ENCODE measurements around the gene TBX10.
"Not testable (repeated sequence)": the region's sequence is repeated elsewhere in the genome, so short reads cannot be mapped to it uniquely, and the experiment has no call there.

The TBX10 gene

DNA sequence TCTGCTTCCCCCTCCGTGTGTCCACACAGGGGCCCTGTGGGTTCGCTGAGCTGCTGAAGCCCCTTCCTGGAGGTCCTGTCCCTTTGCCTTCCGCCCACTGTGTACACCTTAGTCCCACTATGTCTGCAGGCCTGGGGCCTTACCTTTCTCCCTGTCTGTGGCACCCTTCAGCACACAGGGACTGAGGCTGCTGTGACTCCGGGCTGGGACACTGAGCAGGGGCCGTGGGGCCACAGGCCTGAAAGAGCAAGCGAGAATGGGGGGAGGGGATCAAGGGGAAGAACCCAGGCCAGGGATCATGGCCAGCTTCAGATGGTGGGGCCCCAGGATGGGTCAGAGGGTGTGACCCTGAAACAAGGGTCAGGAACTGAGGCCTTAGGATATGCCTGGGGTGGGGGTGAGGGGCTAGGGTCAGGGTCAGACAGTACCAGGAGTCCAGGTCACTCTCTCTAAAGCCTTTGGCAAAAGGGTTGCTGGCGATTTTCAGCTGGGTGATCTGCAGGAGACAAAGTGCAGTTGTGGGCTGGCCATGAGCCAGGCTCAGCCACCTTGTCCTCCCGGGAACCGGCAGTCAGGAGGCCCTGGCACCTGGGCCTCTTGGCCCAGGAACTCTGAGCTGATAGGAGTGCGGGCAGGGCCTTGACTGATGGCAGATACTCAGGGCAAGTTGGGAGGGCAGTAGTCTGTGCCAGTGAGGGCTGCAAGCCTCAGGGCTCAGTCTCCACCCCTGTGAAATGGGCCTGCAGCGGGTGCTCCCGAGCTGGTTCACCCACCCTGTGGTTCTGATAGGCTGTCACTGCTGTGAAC lies 7.2 kb downstream of the TBX10 start:
- DNase-seq (ENCODE audit: low read depth in 2 of 2): no peak

DNA sequence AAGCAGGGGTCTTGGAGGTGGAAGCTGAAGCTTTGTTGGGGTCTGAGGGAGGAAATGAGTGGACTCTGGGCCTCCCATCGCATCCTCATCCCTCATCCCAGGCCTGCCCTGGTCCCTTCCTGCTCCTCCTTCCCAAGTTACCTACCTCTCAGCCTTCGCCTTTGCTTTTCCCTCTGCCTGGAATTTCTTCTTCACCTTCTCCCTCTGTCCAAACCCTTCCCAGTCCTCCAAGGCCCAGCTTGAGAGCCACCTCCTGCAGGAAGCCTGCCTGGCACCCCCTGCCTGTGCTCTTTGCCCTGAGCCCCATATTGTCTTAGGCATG lies 7.7 kb downstream of the TBX10 start:
- DNase-seq (ENCODE audit: low read depth in 2 of 2): no peak

DNA sequence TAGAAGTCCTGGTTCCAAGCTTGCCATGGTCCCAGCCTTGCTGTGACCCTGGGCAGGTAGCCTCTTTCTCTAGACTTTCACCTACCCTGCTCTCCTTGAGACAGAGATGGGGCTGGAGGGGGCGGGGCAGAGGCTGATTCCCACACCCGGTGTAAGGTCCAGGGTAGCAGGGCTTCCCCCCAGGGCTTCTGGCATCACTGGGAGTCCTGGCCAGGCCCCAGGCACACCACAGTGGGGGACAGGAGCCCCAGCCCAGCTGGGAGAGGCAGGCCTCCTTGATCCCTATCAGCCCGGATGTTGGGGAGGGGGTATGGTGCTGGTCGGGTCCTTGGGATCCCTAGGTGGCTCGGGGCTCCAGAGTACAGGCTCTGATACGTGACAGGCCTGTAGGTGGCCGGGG lies 8.2 kb downstream of the TBX10 start:
- no peak for DNase-seq (ENCODE audit: low read depth in 2 of 2)

DNA sequence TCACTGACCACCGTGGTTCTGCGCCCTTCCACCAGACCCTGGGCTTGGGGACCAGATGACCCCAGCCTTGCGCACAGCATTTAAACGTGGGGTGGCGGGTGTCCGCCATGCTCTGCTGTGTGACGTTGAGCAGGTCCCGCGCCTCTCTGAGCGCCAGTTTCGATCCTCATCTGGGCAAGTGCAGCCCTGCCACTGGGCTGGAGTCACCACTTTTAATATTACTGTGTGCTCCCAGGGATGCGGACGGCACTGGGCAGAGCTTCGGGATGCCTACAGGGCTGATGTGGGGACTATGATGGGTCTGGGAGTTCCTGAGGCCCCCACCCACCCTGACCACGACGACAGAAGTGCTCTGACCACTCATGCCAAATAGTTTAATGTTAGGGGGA lies 8.6 kb downstream of the TBX10 start:
- no peak for DNase-seq (ENCODE audit: low read depth in 2 of 2)

DNA sequence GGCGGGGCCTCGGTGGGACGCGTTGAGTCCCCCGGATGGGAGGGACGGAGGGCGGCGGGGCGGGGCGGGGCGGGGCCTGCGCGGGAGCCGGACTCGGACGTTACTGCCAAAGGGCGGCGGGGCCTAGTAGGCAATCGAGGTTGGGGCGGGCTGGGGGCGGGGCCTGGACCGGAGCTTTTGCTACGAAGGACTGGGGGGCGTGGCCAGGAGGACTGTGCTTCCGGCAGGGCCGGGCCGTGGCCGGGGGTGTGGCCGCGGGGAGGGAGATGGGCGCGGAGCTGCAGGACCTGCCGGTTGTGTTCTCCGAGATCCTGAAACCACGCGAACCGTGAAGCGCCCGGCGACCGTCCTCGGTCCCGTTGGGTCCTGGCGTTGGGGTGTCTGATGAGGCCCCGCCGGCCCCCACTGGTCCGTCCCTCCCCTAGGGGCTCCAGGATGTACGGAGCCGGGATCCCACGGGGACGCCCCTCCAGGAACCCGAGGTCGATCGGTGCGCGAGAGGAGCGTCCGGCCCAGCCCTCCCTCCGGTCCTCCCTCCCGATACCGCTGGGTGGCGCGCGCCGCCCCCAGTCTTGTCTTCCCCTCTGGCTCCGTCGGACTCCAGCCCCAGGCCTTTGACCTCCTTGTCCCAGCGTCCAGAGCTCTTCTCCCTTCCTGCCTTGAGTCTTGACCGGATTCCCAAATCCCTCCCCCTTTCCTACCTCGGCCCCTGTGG lies 9.2 kb downstream of the TBX10 start:
- peak; percentile 96 to 98 for DNase-seq (ENCODE audit: low read depth in 2 of 2)

DNA sequence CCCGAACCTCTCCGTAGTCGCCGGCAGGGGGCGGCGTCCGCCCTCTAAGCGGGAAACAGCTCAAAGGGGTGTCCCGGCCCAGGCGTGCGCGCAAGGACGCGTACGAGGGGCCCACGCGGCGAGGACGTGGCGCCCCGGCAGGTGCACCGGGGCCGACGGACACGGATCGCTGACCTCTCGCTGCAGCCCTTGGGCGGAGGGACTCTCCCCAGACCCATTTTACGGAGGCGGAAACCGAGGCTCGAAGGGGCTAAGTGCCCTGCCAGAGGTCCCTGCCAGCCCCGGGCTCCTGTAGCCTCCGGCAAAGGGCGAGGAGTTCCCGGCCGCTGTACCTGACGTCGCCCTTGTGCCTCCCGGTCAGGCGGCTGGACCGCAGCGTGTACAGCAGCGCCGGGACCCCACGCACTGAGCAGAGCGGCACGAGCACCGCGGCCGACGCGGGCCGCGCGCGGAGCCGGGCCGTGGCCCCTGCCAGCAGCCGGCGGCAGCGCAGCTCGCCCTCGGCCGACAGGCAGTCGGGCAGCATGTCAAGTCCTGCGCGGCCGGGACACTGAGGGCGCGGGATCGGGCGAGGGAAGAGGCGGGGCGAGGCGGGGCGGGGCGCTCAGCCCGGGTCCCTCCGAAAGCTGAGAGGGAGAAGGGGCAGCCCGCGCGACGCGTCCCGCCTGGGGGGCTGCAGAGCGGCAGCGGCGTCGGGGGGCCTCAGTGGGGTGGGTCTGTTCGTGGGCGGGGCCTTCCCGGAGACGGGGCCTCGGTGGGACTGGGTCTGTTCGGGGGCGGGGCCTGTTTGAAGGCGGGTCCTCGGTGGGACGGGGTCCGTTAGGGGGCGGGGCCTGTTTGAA lies 10.0 kb downstream of the TBX10 start, which contains the start of gene NUDT8:
NUDT8 (minus strand) TSS at position 552 of the 842 bp plus-strand sequence; CDS start at position 526, 26 bp downstream.
- peak; percentile 75 to 84 for DNase-seq (ENCODE audit: low read depth in 2 of 2)

DNA sequence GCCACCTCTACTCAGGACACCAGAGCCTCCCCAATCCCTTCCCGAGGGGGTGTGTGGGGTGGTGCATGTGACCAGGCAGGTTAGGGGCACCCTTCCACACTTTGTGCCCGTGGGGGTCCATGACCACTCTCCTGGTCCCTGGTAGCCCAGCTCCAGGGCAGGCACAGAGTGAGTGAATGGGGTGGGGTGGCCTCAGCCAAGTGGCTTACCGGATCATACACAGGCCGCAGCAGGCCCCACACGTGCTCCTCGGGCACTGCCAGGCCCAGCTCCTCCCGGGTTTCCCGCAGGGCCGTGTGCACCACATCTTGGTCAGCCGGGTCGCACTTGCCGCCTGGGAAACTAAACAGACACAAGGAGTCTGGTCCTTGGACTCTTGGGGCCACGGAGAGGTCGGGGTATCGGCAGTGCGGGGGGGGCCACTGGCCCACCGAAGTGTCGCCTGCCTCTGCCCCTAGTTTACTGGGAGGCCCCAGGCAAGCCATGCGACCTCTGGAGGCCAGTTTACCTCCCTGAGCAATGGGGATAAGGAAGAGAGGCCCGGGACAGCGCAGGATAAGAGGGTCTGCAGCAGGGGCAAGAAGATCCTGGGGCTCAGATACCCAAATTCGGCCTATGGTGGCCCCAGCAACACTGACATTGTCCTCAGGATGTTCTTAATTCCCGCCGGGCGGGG lies 10.7 kb downstream of the TBX10 start:
- no peak for DNase-seq (ENCODE audit: low read depth in 2 of 2)

DNA sequence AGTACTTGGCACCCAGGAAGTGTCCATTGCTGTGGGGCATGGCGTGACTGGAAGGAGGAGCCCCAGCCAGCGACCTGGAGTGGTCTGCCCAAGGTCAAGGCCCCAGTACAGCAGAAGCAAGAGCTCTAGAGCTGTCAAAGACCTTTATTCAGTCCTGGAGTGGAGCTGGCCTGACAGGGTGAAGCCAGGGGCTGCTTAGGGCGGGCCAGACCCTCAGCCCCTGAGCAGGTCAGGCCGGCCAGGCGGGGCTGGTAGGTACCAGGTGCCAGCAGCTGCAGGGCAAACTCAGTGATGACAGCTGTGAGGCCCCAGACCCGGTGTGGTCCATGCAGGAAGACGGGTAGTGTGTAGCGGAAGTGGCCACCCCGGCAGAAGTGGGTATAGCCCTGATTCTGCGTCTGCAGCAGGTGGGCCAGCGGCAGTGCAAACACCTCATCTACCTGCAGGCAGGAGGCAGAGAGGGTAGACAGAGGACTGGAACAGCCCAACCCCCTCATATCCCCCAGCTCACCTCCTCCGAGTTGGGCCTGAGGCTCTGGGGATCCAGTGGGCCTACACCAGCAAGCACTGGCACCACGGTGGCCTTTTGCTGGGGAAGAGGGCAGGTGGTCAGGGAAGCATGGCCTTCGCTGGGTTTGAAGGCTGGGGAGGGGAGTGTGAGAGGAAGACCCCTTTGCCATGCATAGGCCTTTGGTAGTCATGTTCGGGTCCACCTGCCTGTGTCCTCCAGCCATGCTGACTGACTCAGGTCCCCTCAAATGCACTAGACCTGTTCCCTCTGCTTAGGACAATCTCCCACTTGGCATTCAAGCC lies 11.5 kb downstream of the TBX10 start:
- no peak for DNase-seq (ENCODE audit: low read depth in 2 of 2)

DNA sequence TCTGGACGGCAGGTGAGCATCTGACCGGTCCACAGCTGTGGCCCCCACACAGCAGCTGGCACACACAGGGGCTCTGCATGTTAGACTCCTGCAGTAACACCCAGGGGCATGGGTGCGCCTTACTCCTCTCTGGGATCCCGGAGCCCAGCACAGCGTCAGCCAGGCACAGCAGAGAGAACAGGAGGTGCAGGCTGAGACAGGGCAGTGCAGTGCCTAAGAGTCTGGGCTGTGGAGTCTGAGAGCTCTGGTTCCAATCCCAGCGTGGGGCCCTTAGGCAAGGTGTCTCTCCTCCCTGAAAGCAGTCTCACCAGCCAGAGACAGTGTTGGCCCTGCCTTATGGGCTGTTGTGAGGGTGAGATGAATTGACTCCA lies 12.1 kb downstream of the TBX10 start:
- no peak for DNase-seq (ENCODE audit: low read depth in 2 of 2)

DNA sequence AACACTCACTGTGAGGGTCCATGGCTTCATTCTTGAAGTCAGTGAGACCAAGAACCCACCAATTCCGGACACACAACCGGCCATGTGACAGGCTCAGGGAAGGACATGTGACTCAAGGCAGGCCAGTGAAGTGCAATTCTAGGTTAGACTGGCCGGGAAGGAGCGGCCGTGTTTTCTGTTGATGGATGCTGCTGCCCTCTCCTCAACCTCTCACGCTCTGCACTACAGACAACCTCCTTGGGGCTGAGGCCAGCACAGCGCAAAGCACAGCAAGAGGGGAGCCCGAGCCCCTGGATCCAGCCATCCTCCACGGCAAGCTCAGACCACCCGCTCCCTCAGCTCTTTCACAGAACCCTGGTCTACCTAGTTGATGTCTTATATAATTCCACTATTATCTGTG lies 12.6 kb downstream of the TBX10 start:
- no peak for DNase-seq (ENCODE audit: low read depth in 2 of 2)

DNA sequence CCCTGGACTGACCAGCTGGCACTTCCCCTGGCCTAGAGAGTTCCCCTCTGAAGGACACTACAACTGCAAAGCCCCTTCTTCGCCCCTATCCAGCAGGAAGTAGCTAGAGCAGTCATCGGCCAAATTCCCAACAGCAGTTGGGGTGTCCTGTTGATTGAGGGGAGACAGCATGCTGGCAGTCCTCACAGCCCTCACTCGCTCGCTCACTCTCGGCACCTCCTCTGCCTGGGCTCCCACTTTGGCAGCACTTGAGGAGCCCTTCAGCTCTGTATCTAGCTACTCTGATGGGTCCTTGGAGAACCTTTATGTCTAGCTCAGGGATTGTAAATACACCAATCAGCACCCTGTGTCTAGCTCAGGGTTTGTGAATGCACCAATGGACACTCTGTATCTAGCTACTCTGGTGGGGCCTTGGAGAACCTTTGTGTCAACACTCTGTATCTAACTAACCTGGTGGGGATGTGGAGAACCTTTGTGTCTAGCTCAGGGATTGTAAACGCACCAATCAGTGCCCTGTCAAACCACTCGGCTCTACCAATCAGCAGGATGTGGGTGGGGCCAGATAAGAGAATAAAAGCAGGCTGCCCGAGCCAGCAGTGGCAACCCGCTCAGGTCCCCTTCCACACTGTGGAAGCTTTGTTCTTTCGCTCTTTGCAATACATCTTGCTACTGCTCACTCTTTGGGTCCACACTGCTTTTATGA lies 13.3 kb downstream of the TBX10 start:
- DNase-seq (ENCODE audit: low read depth in 2 of 2): not testable (repeated sequence)

DNA sequence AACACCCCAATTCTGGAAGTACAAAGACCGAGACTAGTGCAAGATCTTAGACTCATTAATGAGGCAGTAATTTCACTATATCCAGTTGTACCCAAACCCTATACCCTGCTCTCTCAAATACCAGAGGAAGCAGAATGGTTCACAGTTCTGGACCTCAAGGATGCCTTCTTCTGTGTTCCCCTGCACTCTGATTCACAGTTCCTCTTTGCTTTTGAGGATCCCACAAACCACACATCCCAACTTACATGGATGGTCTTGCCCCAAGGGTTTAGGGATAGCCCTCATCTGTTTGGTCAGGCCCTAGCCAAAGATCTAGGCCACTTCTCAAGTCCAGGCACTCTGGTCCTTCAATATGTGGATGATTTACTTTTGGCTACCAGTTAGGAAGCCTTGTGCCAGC lies 15.8 kb downstream of the TBX10 start:
- not testable (repeated sequence) for DNase-seq (ENCODE audit: low read depth in 2 of 2)

DNA sequence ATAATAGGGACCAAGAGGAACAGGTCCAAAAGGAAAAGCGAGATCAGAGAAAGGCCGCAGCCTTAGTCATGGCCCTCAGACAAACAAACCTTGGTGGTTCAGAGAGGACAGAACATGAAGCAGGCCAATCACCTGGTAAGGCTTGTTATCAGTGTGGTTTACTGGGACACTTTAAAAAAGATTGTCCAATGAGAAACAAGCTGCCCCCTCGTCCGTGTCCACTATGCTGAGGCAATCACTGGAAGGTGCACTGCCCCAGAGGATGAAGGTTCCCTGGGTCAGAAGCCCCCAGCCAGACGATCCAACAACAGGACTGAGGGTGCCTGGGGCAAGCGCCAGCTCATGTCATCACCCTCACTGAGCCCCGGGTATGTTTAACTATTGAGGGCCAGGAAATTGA lies 16.7 kb downstream of the TBX10 start:
- DNase-seq (ENCODE audit: low read depth in 2 of 2): not testable (repeated sequence)

DNA sequence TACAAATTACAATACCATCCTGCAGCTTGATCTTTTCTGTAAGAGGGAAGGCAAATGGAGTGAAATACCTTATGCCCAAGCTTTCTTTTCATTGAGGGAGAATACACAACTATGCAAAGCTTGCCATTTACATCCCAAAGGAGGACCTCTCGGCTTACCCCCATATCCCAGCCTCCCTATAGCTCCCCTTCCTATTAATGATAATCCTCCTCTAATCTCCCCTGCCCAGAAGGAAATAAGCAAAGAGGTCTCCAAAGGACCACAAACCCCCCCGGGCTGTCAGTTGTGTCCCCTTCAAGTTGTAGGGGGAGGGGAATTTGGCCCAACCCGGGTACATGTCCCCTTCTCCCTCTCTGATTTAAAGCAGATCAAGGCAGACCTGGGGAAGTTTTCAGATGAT lies 17.6 kb downstream of the TBX10 start:
- not testable (repeated sequence) for DNase-seq (ENCODE audit: low read depth in 2 of 2)

DNA sequence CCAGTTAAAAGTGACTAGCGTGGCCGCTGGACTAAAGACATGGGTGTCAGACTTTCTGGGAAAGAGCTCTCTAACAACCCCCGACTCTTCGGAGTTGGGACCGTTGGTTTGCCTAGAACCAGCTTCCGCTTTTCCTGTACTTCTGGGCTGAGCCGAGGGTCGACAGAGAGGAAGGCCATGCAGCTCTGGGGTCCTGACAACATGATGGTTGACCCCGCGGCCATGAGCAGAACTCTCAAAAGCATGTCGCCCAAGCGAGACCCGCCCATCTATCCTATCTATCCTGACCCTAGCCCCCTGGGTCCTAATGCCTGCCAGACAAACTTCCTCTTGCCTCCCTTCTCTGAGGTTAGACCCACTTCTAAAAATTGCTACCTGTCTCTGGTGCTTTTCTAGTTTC lies 18.9 kb downstream of the TBX10 start:
- not testable (repeated sequence) for DNase-seq (ENCODE audit: low read depth in 2 of 2)

DNA sequence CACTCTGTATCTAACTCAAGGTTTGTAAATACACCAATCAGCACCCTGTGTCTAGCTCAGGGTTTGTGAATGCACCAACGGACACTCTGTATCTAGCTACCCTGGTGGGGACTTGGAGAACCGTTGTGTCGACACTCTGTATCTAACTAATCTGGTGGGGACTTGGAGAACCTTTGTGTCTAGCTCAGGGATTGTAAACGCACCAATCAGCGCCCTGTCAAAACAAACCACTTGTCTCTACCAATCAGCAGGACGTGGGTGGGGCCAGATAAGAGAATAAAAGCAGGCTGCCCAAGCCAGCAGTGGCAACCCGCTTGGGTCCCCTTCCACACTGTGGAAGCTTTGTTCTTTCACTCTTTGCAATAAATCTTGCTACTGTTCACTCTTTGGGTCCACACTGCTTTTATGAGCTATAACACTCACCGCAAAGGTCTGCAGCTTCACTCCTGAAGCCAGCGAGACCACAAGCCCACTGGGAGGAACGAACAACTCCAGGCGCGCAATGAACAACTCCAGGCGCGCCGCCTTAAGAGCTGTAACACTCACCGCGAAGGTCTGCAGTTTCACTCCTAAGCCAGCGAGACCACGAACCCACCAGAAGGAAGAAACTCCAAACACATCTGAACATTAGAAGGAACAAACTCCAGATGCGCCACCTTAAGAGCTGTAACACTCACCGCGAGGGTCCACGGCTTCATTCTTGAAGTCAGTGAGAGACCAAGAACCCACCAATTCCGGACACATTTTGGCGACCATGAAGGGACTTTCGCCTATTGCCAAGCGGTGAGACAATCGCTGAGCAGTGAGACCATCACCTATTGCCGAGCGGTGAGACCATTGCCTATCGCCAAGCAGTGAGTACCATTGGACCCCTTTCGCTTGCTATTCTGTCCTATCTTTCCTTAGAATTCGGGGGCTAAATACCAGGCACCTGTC lies 19.6 kb downstream of the TBX10 start:
- DNase-seq (ENCODE audit: low read depth in 2 of 2): not testable (repeated sequence)

DNA sequence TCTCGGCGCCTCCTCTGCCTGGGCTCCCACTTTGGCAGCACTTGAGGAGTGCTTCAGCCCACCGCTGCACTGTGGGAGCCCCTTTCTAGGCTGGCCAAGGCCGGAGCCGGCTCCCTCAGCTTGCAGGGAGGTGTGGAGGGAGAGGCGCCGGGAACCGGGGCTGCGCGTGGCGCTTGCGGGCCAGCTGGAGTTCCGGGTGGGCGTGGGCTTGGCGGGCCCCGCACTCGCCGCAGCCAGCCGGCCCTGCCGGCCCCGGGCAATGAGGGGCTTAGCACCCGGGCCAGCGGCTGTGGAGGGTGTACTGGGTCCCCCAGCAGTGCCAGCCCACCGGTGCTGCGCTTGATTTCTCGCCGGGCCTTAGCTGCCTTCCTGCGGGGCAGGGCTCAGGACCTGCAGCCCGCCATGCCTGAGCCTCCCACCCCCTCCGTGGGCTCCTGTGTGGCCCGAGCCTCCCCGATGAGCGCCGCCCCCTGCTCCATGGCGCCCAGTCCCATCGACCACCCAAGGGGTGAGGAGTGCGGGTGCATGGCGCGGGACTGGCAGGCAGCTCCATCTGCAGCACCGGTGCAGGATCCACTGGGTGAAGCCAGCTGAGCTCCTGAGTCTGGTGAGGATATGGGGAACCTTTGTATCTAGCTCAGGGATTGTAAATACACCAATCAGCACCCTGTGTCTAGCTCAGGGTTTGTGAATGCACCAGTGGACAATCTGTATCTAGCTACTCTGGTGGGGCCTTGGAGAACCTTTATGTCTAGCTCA lies 20.5 kb downstream of the TBX10 start:
- DNase-seq (ENCODE audit: low read depth in 2 of 2): not testable (repeated sequence)

DNA sequence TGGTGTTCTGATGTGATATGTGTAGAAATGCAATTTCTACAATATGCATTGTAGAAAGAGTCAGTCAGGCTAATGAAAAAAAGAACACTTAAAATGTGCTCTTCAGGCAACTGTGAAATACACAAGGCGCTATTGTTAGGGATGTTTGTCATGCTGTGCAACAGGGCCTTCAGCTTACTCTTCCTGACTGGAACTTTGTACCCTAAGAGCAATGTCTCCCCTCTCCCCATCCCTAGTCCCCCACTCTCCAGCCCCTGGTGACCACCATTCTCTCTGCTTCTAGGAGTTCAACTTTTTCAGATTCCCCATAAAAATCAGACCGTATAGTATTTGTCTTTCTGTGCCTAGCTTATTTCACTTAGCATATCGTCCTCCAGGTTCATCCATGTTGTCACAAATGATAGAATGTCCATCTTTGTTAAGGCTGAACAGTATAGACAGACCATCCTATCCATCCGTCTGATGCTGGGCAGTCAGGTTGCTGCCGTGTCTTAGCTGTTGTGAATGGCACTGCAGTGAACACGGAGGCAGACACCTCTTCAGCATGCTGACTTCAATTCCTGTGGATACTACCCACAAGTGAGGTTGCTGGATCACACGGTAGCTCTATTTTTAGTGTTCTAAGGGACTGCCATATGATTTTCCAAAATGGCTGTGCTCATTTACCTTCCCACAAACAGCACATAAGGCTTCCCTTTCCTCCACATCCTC lies 22.2 kb downstream of the TBX10 start:
- DNase-seq (ENCODE audit: low read depth in 2 of 2): no peak

Data from stimulated activated CD8-positive, alpha-beta memory T cell treated with anti-CD3 and anti-CD28 coated beads, Interleukin-15, amount 100 ng/mL, for 48 hours (primary cell).